Activated T-cell treated with anti-CD3 and anti-CD28 coated beads for 1 hour (primary cell): Measurements from ENCODE around the gene LAMC3.
"Not testable (repeated sequence)": the region's sequence is repeated elsewhere in the genome, so short reads cannot be mapped to it uniquely, and the experiment has no call there.

Experiments
- DNase-seq: peaks from one replicate; pipeline ENCODE4 v3.0.0-alpha.2; 2020; ENCODE audit warnings: low read depth

Gene LAMC3

GRCh38 chr9:131097126-131097947 lies 88.4 kb downstream of the LAMC3 start:
- no peak for DNase-seq

GRCh38 chr9:131097948-131098278 lies 88.9 kb downstream of the LAMC3 start:
- no peak for DNase-seq

GRCh38 chr9:131098391-131099101 lies 89.6 kb downstream of the LAMC3 start:
- DNase-seq: no peak

GRCh38 chr9:131099102-131099606 lies 90.2 kb downstream of the LAMC3 start:
- DNase-seq: no peak

- DNase-seq: not testable (repeated sequence)
Observed at GRCh38 chr9:131099845-131100244, 90.9 kb downstream of the LAMC3 start.

GRCh38 chr9:131100445-131100844 lies 91.5 kb downstream of the LAMC3 start:
- DNase-seq: no peak

- no peak for DNase-seq
Observed at GRCh38 chr9:131101207-131101964, 92.4 kb downstream of the LAMC3 start.

GRCh38 chr9:131103024-131103423 lies 94.0 kb downstream of the LAMC3 start:
- no peak for DNase-seq

GRCh38 chr9:131103535-131103934 lies 94.6 kb downstream of the LAMC3 start:
- DNase-seq: no peak

- no peak for DNase-seq
Observed at GRCh38 chr9:131104016-131104740, 95.2 kb downstream of the LAMC3 start.

GRCh38 chr9:131105952-131106351 lies 97.0 kb downstream of the LAMC3 start:
- no peak for DNase-seq

GRCh38 chr9:131107760-131108159 lies 98.8 kb downstream of the LAMC3 start:
- no peak for DNase-seq

GRCh38 chr9:131111186-131111853 lies 102.3 kb downstream of the LAMC3 start:
- DNase-seq: no peak

GRCh38 chr9:131111854-131112311 lies 102.9 kb downstream of the LAMC3 start:
- no peak for DNase-seq

- DNase-seq: no peak
Observed at GRCh38 chr9:131112374-131113154, 103.6 kb downstream of the LAMC3 start.

GRCh38 chr9:131113655-131114054 lies 104.7 kb downstream of the LAMC3 start:
- DNase-seq: no peak

GRCh38 chr9:131114084-131114535 lies 105.1 kb downstream of the LAMC3 start:
- no peak for DNase-seq

GRCh38 chr9:131115360-131115742 lies 106.4 kb downstream of the LAMC3 start:
- DNase-seq: not testable (repeated sequence)

- no peak for DNase-seq
Observed at GRCh38 chr9:131116281-131117120, 107.5 kb downstream of the LAMC3 start.
